GM18505 (cell line): ENCODE measurements around the gene ANKRD40.

Source experiments
- ATAC-seq: cut with Tn5 transposase; IDR thresholded peaks from one replicate; pipeline ENCODE4 v1.9.1; 2021; ENCODE audit not compliant: unreplicated experiment
- POLR2A ChIP-seq: IDR thresholded peaks from 4 replicates; pipeline ENCODE4 v1.6.1; 2011; ENCODE audit warnings: borderline replicate concordance; ENCODE audit not compliant: insufficient read depth, insufficient read length; ENCODE audit errors: extremely low read depth

ANKRD40 gene

DNA sequence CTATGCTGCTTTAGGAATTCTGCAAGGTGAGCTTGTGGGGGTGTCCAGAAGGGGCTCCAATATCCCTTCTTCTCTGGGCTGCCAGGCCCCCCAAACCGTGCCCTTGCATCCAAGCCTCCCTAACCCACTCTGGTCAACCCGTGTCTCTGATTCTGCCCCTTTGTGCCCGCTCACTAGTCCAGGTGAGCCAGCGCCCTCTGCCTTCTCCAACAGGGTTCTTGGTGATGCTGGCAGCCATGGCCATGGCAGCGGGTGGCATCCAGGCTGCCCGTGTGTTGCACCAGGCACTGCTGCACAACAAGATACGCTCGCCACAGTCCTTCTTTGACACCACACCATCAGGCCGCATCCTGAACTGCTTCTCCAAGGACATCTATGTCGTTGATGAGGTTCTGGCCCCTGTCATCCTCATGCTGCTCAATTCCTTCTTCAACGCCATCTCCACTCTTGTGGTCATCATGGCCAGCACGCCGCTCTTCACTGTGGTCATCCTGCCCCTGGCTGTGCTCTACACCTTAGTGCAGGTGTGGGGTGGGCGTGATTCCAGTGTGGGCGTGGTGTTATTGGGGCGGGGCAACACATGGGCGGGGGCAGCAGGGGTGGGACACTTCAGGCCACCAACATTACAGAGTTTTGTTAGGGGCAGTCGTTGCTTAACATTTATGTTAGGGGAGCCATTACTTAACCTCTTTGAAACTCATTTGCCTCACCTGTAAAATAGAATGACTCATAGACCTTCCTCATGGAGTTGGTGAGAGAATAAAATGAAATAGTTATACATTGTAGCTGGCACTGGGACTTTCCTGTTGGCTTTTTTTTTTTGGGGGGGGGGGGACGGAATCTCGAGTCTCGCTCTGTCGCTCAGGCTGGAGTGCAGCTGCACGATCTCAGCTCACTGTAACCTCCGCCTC lies 31.4 kb downstream of the ANKRD40 start:
- no peak for ATAC-seq
- TF ChIP-seq POLR2A, result no peak

GRCh38 chr17:50675627-50676026 lies 32.1 kb downstream of the ANKRD40 start:
- no peak for ATAC-seq
- TF ChIP-seq POLR2A, result no peak

DNA sequence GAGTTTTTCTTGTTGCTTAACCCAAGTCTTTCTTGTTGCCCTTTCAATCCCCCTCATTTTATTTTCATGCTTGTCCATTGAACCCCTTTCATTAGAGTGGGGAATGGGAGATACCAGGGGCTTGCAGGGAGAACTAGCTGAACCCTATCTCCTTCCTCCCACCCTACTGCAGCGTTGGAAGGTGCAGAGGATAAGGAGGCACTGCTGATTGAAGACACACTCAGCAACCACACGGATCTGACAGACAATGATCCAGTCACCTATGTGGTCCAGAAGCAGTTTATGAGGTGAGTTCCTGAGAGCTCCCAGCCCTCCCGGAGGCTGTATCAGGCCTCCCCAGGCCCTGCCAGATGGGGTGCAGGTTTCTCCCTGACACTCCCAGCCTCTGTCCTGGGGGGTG lies 32.5 kb downstream of the ANKRD40 start:
- ATAC-seq, result no peak
- no peak for TF ChIP-seq POLR2A

DNA sequence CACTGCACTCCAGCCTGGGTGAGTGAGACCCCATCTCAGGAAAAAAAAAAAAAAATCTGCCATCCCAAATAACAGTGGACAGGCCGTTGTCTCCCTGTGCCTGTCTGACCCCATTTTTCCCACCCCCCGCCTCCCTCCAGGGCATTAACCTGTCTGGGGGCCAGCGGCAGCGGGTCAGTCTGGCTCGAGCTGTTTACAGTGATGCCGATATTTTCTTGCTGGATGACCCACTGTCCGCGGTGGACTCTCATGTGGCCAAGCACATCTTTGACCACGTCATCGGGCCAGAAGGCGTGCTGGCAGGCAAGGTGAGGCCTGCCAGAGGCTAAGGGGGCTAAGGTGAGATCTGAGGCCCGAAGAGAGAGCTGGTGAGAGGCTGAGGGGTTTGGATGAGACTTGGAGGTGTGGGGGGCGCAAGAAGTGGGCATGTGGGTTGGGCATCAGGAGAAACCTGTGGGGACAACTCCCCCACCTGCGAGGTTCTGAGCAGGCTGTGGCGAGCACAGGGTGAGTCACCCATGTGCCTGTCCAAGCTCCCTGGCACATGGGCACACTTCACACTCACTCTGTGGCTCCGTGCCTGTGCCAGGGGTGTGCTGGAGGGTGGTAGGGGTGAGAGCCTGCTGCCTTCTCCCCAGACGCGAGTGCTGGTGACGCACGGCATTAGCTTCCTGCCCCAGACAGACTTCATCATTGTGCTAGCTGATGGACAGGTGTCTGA lies 34.7 kb downstream of the ANKRD40 start:
- no peak for TF ChIP-seq POLR2A
- no peak for ATAC-seq

DNA sequence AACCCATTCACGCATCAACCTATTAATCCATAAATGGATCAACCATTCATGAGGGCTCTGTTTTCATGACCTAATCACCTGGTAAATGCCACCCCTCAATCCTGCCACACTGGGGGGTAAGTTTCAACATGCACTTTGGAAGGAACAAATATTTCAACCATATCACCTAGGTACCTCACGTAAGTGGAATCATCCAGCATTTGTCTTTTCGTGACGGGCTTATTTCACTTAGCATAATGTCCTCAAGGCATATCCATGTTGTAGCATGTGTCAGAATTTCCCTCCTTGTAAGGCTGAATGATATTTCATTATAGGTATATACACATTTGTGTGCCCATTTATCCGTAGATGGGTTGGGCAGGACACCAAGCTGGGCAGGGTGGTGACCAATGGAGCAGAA lies 35.6 kb downstream of the ANKRD40 start:
- ATAC-seq, result no peak
- TF ChIP-seq POLR2A, result no peak

DNA sequence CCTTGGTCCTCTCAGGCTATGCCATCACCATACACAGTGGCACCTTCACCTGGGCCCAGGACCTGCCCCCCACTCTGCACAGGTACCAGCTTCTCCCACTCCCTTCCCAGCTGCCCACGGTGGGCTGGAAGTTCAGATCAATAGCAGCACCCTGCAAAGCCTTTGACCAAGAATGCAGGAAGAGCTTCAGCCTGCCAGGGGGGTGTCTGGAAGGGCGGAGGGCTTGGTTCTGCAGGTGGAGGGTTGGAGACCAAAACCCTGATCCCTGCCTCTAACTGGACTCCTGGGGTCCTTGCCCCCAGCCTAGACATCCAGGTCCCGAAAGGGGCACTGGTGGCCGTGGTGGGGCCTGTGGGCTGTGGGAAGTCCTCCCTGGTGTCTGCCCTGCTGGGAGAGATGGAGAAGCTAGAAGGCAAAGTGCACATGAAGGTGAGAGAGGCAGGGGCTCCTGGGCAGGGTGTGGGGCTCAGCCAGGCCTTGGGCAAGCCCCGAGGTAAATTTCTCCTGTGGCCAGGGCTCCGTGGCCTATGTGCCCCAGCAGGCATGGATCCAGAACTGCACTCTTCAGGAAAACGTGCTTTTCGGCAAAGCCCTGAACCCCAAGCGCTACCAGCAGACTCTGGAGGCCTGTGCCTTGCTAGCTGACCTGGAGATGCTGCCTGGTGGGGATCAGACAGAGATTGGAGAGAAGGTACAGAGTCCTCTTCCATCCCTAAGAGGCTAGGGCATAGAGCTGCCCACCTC lies 38.7 kb downstream of the ANKRD40 start:
- ATAC-seq, result no peak
- TF ChIP-seq POLR2A, result no peak

DNA sequence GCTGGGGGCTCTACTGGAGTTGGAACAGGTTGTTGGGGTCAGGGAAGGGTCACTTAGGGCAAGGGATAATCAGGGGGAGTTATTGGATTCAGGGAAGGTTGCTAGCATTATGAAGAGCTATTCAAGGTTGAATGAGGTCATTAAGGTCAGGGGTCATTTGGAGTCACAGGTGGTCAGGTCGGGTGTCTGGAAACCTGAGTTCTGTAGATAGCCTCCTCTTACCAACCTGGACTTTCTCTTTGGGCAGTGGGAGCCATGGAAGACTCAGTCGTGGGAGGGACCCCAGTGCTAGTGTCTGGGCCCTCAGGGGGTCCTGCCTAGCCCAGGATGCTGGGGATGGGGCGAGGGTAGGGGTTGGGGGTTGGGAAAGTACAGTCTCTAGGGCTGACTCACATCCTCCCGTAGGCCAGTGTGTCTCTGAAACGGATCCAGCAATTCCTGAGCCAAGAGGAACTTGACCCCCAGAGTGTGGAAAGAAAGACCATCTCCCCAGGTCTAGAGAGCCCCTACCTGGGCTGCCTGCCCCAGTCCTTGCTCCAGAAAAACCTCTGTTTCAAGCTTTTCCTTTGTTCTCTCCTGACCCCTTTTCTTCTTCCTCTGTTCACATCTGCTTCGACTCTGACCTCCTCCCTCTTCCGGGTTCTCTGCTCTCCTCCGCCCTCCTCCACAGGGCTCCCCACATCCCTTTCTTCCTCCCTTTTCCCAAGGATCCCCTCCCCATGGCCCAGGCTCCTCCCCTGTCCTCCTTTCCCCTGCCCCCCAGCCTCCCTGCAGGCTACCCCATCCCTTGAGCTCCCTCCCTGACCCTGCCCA lies 39.5 kb downstream of the ANKRD40 start:
- TF ChIP-seq POLR2A, result no peak

DNA sequence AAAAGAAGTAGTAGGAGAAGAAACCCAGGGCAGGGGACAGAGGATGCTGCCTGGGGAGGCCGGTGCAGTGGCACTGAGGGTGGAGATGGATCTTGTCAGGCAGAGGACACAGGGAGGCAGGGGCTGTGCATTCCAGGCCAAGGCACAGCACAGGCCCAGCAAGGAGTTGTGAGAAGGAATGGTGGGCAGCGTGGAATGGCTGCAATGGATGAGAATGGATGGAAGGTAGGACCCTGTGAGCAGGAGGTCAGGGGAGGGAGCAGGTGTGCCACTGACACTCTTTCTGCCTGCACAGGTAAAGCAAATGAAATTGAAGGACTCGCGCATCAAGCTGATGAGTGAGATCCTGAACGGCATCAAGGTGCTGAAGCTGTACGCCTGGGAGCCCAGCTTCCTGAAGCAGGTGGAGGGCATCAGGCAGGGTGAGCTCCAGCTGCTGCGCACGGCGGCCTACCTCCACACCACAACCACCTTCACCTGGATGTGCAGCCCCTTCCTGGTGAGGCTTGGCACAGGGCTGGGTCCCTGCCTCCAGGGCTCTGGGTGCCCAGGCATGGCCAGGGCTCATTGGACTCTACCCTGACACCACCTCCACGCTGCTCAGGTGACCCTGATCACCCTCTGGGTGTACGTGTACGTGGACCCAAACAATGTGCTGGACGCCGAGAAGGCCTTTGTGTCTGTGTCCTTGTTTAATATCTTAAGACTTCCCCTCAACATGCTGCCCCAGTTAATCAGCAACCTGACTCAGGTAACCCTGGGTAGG lies 40.3 kb downstream of the ANKRD40 start:
- TF ChIP-seq POLR2A, result no peak
- ATAC-seq, result no peak

More for the DNA sequence above, 39.5 kb downstream of the ANKRD40 start:
- no peak for ATAC-seq

GRCh38 chr17:50666316-50666715 lies 41.4 kb downstream of the ANKRD40 start:
- no peak for TF ChIP-seq POLR2A
- no peak for ATAC-seq

DNA sequence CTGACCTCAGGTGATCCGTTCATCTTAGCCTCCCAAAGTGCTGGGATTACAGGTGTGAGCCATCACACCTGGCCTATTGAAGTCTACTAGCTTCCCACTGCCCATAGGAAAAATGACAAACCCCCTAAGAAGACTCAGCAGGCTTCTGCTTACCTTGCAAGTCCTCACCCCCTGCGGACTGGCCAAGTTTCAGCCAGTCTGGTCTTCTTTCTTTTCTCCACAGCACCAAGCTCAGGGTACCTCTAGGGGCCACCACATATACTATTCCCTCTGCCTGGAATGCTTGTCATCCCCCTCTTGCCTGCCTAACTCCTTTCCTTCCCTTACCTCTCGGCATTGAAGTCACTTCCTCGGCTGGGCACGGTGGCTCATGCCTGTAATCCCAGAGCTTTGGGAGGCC lies 41.9 kb downstream of the ANKRD40 start:
- TF ChIP-seq POLR2A, result no peak
- ATAC-seq, result no peak

DNA sequence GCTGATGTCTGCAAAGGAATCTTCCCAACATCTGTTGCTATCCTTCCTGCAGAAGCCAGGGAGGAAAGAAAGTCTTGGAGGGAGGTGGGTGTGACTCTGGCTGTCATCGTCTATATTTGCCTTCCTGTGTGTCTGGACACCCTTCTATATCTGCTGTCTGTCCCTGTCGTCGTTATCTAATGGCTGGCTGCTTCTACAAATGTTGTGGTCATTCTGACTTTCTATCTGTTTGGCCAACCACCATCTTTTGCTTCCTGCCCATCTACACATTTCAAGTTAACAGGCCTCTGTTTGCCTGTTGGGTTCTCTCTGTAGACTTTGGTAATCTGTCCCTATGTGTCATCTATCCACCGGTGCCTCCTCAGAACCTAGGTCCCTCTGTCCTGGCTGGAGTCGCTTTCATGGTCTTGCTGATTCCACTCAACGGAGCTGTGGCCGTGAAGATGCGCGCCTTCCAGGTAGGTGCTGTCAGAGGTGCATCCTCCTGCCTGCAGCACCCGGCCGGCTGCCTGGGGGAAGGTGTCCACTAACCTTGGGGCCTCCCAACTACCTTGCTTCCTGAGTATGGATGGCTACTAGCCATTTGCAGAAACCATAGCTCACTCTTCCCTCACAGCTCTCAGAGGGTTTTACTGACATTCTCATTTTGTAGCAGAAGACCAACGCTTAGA lies 42.8 kb downstream of the ANKRD40 start:
- TF ChIP-seq POLR2A, result no peak
- ATAC-seq, result no peak
